Measurements from ENCODE around the gene SPATA1. TPM values are rescaled to one million over a fixed set of nuclear protein-coding genes. Genes with fewer than 3 reads are reported as not detected.
"Not testable (repeated sequence)": the region's sequence is repeated elsewhere in the genome, so short reads cannot be mapped to it uniquely, and the experiment has no call there.

The SPATA1 gene
- total RNA-seq, 2 donors from 2014 or later: 0.14 to 3.6 TPM

DNA sequence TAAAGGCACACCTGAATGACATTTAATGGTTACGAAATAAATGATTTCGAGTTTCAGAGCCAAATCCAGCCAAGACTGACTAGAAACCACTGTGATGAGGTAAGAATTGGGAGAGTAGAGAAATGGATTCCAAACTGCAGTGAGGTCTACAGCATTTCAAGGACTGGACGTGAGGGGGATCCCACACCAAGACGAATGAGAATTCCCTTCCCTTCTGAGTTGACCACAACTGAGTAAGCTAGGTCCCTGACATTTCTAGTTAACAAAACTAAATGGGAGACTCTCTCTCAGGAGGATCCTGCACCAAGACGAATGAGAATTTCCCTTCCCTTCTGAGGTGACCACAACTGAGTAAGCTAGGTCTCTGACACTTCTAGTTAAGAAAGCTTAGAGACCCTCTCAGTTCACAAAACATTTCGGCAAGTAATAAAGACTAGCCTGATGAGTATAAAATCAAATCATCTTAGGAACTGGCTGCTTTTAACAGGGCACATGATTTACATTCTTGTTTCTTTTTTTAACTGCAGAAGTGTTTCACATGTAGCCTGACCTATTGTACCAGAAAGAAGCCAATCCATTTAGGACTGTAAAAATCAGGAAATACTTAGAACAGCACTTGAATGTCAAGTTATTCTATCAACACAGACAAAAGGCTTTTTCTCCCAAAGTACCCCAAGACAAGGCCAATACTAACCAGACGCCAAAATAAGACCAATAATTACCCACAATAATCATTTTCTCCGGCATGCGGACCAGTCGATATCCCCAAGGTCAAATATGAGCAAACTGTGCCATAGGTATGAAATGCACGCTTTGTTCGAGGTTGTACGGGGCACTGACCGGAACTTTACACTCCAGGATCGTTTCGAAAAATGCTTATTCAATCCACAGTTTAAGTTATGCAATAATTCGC lies 1.4 kb upstream of the SPATA1 start:
- DNase-seq (ENCODE audit: low spot score): no peak
- Histone ChIP-seq H3K27me3 (replicated peaks; ENCODE audit: insufficient read depth) (no peaks in the 10 kb centered on the region), H3K4me1 (ENCODE audit: control insufficient read depth in 1 of 2, low read depth in 2 of 2) (peaks cover 38 to 53% of the 10 kb centered on the region in 2 donors), H3K4me3 (peak overlapping the region; percentile 71), H3K27ac (peak overlapping the region; percentile 91 to 92), H3K9me3 (no peaks in the 10 kb centered on the region), H3K36me3 (peaks cover under 1% of the 10 kb centered on the region)
- no peak for TF ChIP-seq CTCF (IDR thresholded peaks at IDR 0.05)
- ATAC-seq (ENCODE audit: insufficient number of reproducible peaks, low FRiP score, low read depth): no peak

DNA sequence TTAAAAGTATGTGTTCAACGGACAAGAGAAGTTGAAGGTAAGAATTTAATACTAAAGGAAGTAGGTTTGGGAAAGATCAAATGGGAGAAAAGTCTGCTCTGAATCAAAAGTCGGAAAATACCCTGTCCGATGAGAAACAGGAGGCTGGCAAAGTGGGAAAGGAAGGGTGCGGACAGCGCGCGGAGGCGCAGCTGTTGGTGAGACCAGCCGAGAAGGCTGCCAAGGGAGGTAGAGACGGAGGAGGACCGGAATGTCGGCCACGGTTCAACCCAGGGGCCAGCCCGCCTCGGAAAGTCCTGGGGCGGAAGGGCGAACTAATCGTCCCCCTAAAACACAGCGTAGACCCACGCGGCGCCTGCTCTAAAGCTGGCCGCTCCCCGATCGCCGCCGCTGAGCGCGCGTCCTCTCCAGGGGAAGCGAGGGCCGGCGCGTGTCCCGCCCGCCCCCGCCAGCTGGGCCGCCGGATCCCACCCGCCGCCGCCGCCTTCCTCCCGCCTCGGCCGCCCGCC lies 639 bp upstream of the SPATA1 start:
- DNase-seq (ENCODE audit: low spot score): peak; percentile 6

DNA sequence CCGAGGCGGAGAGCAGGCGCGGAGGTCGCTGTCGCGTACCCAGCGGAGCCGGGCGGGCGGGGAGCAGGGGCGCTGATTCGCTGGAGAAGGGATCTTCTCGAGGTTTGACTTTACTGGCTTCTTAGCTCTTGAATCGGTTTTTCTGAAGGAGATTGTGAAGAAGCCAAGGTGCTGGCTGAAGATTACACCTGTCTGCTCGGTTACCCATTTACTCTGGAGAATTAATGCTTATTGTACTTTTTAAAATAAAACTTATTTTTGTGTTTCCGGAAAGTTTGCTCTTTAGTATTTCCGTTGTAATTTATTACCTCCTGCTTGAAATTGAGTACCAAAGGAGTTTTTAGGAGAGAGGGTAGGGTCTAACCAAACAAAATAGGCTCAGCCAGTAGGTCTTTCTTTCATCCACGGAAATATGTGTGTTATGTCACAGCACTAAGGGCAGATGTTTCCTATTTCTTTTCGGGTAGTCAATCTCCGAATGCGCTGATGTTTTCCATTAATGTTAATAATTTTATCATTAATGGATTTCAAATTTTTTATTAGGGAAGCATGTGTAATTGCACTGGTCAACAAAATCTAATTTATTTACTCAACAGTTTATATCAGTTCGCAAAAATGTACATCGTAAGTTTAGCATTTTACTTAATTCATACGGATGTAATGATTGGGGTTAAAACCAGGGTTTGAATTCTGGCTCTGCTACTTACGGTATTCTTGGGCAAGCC lies 705 bp downstream of the SPATA1 start:
- Histone ChIP-seq H3K4me1 (ENCODE audit: control insufficient read depth in 1 of 2, low read depth in 2 of 2) (peaks cover 23 to 34% of the 10 kb centered on the region in 2 donors), H3K4me3 (peak overlapping the region; percentile 71), H3K9me3 (no peaks in the 10 kb centered on the region), H3K27ac (peak overlapping the region; percentile 91 to 92), H3K27me3 (replicated peaks; ENCODE audit: insufficient read depth) (no peaks in the 10 kb centered on the region), H3K36me3 (no peaks in the 10 kb centered on the region)
- DNase-seq (ENCODE audit: low spot score): no peak
- no peak for ATAC-seq (ENCODE audit: insufficient number of reproducible peaks, low FRiP score, low read depth)
- TF ChIP-seq CTCF (IDR thresholded peaks at IDR 0.05): no peak

More for the DNA sequence above, 639 bp upstream of the SPATA1 start:
- Histone ChIP-seq H3K4me3 (peak overlapping the region; percentile 71), H3K4me1 (ENCODE audit: control insufficient read depth in 1 of 2, low read depth in 2 of 2) (peaks cover 34 to 47% of the 10 kb centered on the region in 2 donors), H3K27me3 (replicated peaks; ENCODE audit: insufficient read depth) (no peaks in the 10 kb centered on the region), H3K36me3 (no peaks in the 10 kb centered on the region), H3K27ac (peak overlapping the region; percentile 91 to 92), H3K9me3 (no peaks in the 10 kb centered on the region)
- TF ChIP-seq CTCF (IDR thresholded peaks at IDR 0.05): no peak
- peak; percentile 50 for ATAC-seq (ENCODE audit: insufficient number of reproducible peaks, low FRiP score, low read depth)

DNA sequence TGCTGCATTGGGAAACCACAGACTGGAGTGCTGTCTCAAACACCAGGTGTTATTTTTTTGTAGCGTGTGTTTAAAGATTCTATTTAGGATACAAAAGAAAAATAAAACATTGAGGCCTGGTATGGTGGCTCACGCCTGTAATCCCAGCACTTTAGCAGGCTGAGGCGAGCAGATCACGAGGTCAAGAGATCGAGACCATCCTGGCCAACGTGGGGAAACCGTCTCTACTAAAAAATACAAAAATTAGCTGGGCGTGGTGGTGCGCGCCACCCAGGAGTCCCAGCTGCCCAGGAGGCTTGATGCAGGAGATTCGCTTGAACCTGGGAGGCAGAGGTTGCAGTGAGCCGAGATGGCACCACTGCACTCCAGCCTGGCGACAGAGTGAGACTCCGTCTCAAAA lies 1.7 kb downstream of the SPATA1 start:
- H3K27me3 ChIP-seq (replicated peaks; ENCODE audit: insufficient read depth); ATAC-seq (ENCODE audit: insufficient number of reproducible peaks, low FRiP score, low read depth); H3K4me3 ChIP-seq; DNase-seq (ENCODE audit: low spot score); H3K27ac ChIP-seq; H3K9me3 ChIP-seq; H3K36me3 ChIP-seq: not testable (repeated sequence)
- peaks cover 17 to 26% of the 10 kb centered on the region in 2 donors for H3K4me1 ChIP-seq (ENCODE audit: control insufficient read depth in 1 of 2, low read depth in 2 of 2)

DNA sequence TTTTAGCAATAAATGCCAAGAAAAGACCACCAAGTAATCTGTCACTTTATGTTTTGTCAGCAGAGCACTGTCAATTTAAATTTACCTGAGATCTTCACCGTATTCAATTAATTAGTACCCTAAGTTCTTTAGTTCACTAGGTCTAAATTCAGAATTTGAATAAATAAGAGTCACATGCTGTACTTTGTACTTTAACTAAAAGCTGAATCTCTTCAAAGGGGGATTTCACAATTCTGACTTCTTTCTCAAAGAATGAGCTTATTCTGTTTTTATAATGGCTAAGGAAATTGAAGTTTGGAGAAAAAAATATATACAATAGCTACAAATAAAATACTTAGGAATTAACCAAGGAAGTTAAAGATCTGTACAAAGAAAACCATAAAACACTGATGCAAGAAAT lies 2.3 kb downstream of the SPATA1 start:
- Histone ChIP-seq H3K27ac (no peak overlapping the region), H3K9me3 (no peaks in the 10 kb centered on the region), H3K27me3 (replicated peaks; ENCODE audit: insufficient read depth) (no peaks in the 10 kb centered on the region), H3K4me3 (no peak overlapping the region), H3K4me1 (ENCODE audit: control insufficient read depth in 1 of 2, low read depth in 2 of 2) (peaks cover 10 to 20% of the 10 kb centered on the region in 2 donors), H3K36me3 (no peaks in the 10 kb centered on the region)
- no peak for TF ChIP-seq CTCF (IDR thresholded peaks at IDR 0.05)
- DNase-seq (ENCODE audit: low spot score) (no peak), ATAC-seq (ENCODE audit: insufficient number of reproducible peaks, low FRiP score, low read depth) (no peak)

All from thoracic aorta (tissue), 2 donors.